NOMO-1 (cell line): Measurements from ENCODE around the gene ADGRB3.
A peak's percentile ranks its signal among the peaks of the same experiment; 100 is the strongest.
"Not testable (repeated sequence)": the region's sequence is repeated elsewhere in the genome, so short reads cannot be mapped to it uniquely, and the experiment has no call there.

ENCODE experiments used
- DNase-seq, 2 experiments: peaks; one replicate each; lab custom pipeline; 2025; ENCODE audit not compliant: unreplicated experiment in 2 of 2; lab: John Stamatoyannopoulos, UW

ADGRB3 gene

GRCh38 chr6:68911334-68911733 lies 276.3 kb downstream of the ADGRB3 start:
- DNase-seq = no peak

- DNase-seq = no peak
Observed at GRCh38 chr6:68911811-68912210, 276.7 kb downstream of the ADGRB3 start.

GRCh38 chr6:68912805-68913204 lies 277.7 kb downstream of the ADGRB3 start:
- DNase-seq = not testable (repeated sequence)

- DNase-seq = no peak
Observed at GRCh38 chr6:68915586-68915985, 280.5 kb downstream of the ADGRB3 start.

- DNase-seq = no peak
Observed at GRCh38 chr6:68919537-68919936, 284.5 kb downstream of the ADGRB3 start.

GRCh38 chr6:68941345-68941744 lies 306.3 kb downstream of the ADGRB3 start:
- DNase-seq = no peak

GRCh38 chr6:68947721-68948120 lies 312.6 kb downstream of the ADGRB3 start:
- DNase-seq = no peak

- no peak for DNase-seq
Observed at GRCh38 chr6:68951270-68951669, 316.2 kb downstream of the ADGRB3 start.

GRCh38 chr6:68958327-68958726 lies 323.2 kb downstream of the ADGRB3 start:
- DNase-seq = no peak

GRCh38 chr6:68967549-68968300 lies 332.6 kb downstream of the ADGRB3 start:
- peak; percentile 36 for DNase-seq

GRCh38 chr6:68968301-68968649 lies 333.2 kb downstream of the ADGRB3 start:
- no peak for DNase-seq

GRCh38 chr6:68973066-68973465 lies 338.0 kb downstream of the ADGRB3 start:
- DNase-seq = peak; percentile 14 to 23

GRCh38 chr6:68975064-68975463 lies 340.0 kb downstream of the ADGRB3 start:
- DNase-seq = no peak

- DNase-seq = no peak
Observed at GRCh38 chr6:68975816-68976215, 340.7 kb downstream of the ADGRB3 start.

- no peak for DNase-seq
Observed at GRCh38 chr6:68976260-68976659, 341.2 kb downstream of the ADGRB3 start.

- DNase-seq = no peak
Observed at GRCh38 chr6:68978411-68978810, 343.3 kb downstream of the ADGRB3 start.

GRCh38 chr6:68981668-68982067 lies 346.6 kb downstream of the ADGRB3 start:
- not testable (repeated sequence) for DNase-seq

- no peak for DNase-seq
Observed at GRCh38 chr6:68988698-68989097, 353.6 kb downstream of the ADGRB3 start.

- no peak for DNase-seq
Observed at GRCh38 chr6:68990317-68990716, 355.2 kb downstream of the ADGRB3 start.

- DNase-seq = no peak
Observed at GRCh38 chr6:68993911-68994310, 358.8 kb downstream of the ADGRB3 start.

- no peak for DNase-seq
Observed at GRCh38 chr6:68994521-68994920, 359.4 kb downstream of the ADGRB3 start.

- DNase-seq = no peak
Observed at GRCh38 chr6:69005199-69005598, 370.1 kb downstream of the ADGRB3 start.

- DNase-seq = no peak
Observed at GRCh38 chr6:69007781-69008180, 372.7 kb downstream of the ADGRB3 start.
